Fibroblast of lung (primary cell): ENCODE results near the gene CNDP2.

Experiments
- CTCF ChIP-seq, 2 donors: IDR thresholded peaks in 1 of 2; conservative IDR thresholded peaks in 1 of 2; 1 replicate in 1 of 2; 2 replicates in 1 of 2; pipeline ENCODE4 v1.5.1; 2011 to 2012; ENCODE audit warnings: low read length in 2 of 2, control low read depth in 1 of 2, inconsistent platforms in 1 of 2, low read depth in 1 of 2, mild to moderate bottlenecking in 1 of 2
- EZH2 ChIP-seq: IDR thresholded peaks from 2 replicates; pipeline ENCODE4 v1.5.1; 2012; ENCODE audit warnings: low read length, control low read depth, mild to moderate bottlenecking; ENCODE audit errors: missing control alignments

DNA sequence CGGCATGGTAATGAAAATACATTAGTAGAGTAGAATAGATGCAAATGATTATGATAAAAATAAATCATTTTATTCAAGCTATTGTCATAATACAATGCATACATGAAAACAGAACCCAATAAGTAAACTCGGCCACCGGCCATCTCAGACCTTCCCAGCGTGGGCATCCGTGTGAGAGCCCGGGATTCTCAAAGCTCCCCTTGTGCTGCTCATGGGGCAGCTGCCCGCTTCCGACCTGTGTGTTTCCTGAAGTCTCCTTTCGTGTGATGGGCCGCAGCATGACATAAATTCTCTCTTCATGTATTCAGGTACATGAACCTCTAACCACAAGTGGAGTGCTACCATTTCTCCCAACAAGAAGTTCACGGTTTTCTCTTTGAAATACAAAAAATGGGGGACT is 13.5 kb upstream of the CNDP2 start:
- no peak for TF ChIP-seq CTCF (conservative IDR thresholded peaks at IDR 0.05 in 1 of 2, IDR thresholded peaks at IDR 0.05 in 1 of 2; ENCODE audit: low read depth in 1 of 2, low read length in 2 of 2)
- TF ChIP-seq EZH2: no peak
